G401 (cell line): Measurements from ENCODE around the gene MICAL2. TPM values are rescaled to one million over a fixed set of nuclear protein-coding genes. Genes with fewer than 3 reads are reported as not detected.

ENCODE experiments used
- DNase-seq: peaks from one replicate; pipeline ENCODE4 v3.0.0-alpha.2; 2015; ENCODE audit warnings: low spot score
- in situ Hi-C: cut with HindIII; loops from 2 replicates; pipeline ENCODE4 v1.10.0; 2016; ENCODE audit warnings: low sequenced_read_pairs, mixed read lengths
- total RNA-seq: library from RNA; depleted of rRNA; stranded (reverse); fragments of >200 nt; shearing (Covaris generic); gene quantifications from 2 replicates; pipeline ENCODE4 v1.2.3, GENCODE V29; 2014

The MICAL2 gene
- total RNA-seq, 1 experiment from 2014 or later: 21.1 TPM

DNA sequence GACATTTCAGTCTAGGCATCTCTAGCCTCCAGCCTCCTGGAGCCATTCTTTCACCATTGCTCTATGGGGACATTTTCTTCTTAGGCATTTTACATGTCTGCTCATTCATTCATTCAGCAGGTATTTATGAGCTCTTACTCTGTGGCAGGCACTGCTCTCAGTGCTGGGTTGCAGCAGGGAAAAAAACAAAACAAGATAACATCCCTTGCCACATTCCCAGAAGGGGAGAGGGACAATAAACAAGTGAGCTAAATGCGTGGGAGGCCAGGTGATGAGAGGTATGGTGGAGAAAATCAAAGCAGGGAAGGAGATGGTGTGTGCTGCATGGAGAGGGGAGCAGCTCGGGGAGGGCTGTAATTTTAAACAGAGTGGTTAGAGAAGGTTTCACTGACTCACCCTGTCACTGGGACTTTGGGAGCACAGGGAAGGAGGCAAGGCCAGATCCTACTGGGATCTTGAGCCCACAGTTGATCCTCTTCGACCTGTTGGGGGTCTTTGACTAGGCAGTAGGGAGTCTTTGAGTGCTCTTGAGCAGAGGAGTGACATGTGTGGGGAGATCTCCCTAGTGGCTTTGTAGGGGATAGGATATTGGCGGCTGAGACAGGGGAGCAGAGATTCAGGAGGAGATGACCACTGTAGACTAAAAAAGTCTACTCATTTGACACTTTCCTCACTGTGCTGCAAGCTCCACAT lies 17.0 kb downstream of the MICAL2 start:
- in situ Hi-C loops: no loop called here
- DNase-seq: no peak

GRCh38 chr11:12128301-12128751 lies 17.9 kb downstream of the MICAL2 start:
- in situ Hi-C loops: no loop called here
- no peak for DNase-seq

GRCh38 chr11:12129227-12129626 lies 18.8 kb downstream of the MICAL2 start:
- DNase-seq: no peak
- in situ Hi-C loops: no loop called here

DNA sequence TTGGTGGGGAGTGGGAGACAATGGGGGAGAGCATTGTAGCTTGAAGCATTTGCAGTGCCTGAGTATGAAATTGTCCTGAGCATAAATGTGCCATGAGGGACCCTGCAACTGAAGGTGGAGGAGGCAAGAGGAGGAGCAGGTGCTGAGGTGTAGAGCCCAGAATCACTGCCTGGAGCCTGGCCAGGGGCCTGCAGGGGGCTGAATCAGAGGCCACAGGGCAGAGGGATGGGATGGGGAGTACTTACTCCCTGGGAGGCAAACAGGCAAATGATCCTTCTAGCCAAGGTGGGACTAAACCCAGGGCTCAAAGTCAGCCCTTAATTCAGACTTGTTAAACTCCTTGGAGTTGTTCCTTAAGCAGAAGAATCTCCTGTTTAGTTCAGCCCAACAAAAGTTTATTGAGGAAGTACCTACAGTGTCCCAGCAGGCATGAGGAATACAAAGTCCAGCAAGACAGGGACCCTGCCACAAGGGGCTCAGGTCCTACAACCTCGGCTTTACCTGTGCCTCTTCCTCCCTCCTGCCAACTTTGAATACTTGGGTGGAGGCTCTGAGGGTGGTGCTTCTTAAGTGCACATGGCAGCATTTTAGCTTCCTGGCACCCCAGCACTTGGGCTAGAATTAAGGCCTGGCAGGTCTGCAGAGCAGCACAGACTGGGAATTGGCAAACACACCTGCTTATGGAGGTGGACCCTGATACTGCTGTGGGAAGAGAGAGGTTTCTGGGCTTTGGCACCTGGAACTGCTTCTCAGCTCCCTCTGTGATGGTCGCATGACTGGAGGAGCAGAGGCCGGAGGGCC lies 20.0 kb downstream of the MICAL2 start:
- no peak for DNase-seq
- in situ Hi-C loops: no loop called here

DNA sequence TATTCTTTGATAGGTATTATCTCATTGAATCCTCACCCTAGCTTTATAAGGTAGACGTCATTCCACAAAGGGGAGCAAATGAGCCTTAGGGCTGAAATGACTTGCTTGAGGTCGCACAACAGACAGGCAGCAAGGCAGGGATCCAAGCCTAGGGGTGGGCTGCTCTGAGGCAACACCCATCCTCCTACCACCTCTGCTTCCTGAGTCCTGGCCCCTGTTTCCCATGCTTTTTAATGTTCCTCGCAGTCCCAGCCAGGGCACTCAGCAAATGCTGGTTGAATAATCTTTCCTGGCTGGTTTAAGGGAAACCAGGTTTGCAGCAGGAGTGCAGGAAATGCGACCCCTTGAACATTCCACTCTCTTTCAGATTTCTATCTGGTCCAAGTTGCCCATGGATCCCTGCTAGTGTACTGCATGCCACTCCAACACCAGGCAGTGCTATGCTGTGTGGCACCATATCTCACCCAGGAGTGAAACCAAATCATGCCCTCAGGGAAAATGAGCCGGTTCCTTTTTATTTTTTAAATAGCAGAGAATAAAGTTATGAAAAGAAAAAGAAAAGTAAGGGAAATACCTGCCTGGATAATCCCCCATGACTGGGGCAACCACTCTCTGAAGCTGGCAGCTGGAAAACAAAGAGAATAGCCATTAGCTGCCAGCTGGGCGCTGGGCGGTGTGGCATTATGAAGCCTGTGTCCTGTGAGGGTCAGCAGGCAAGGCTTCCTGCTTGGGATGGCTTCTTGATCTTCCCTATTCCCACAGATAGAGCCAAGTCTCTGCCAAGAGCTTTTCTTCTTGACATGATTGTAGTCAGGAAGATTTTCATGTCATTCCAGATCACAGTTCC lies 21.8 kb downstream of the MICAL2 start:
- in situ Hi-C loops: no loop called here
- DNase-seq: no peak

- DNase-seq: no peak
- in situ Hi-C loops: no loop called here
Observed at GRCh38 chr11:12132790-12133145, 22.4 kb downstream of the MICAL2 start.

GRCh38 chr11:12133547-12134235 lies 23.3 kb downstream of the MICAL2 start:
- DNase-seq: no peak
- in situ Hi-C loops: no loop called here

- DNase-seq: no peak
- in situ Hi-C loops: no loop called here
Observed at GRCh38 chr11:12134236-12134585, 23.8 kb downstream of the MICAL2 start.

DNA sequence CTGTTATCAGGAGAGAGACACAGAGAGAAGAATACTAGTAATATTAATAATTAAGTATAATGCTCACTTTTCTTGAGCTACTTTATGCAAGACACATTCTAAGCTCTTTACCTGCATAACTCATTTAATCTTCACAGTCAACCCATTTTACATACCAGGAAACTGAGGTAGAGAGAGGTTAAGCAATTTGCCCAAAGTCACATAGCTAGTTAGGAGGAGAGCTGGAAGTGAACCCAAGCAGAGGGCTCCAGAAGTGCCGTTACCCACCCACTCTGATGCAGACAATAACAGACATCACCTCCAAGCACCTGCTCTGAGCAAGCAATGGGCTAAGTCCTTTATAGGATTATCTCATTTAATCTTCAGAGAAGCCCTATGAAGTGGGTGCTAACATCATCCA lies 24.8 kb downstream of the MICAL2 start:
- in situ Hi-C loops: no loop called here
- no peak for DNase-seq

GRCh38 chr11:12137005-12137690 lies 26.8 kb downstream of the MICAL2 start:
- DNase-seq: peak; percentile 77
- in situ Hi-C loops: no loop called here

GRCh38 chr11:12137938-12138731 lies 27.7 kb downstream of the MICAL2 start:
- DNase-seq: no peak

GRCh38 chr11:12139144-12139881 lies 28.9 kb downstream of the MICAL2 start:
- no peak for DNase-seq

More at GRCh38 chr11:12137938-12138731, 27.7 kb downstream of the MICAL2 start:
- in situ Hi-C loops: no loop called here

GRCh38 chr11:12140186-12140793 lies 29.9 kb downstream of the MICAL2 start:
- no peak for DNase-seq
- in situ Hi-C loops: no loop called here

More at GRCh38 chr11:12139144-12139881, 28.9 kb downstream of the MICAL2 start:
- in situ Hi-C loops: no loop called here

- in situ Hi-C loops: no loop called here
- no peak for DNase-seq
Observed at GRCh38 chr11:12141283-12141682, 30.9 kb downstream of the MICAL2 start.

DNA sequence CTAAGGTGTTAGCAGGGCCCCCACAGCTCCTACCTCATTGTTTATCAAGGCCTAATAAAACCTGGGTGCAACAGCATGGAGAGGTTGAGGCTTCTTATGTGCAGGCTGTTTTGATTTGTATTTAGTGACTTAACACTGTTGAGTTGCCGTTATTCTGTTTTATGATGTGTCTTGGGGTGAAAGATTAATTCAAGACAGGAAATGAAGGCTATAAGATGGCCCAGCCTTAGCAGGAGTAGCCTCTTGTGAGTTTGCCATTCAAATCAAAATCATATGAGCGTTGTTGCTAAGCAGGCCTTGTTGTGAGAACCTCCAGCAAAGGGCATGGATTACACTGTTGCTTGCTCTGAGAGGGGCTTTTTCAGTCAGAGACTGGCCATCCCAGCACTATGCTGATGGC lies 31.8 kb downstream of the MICAL2 start:
- DNase-seq: no peak
- in situ Hi-C loops: no loop called here

DNA sequence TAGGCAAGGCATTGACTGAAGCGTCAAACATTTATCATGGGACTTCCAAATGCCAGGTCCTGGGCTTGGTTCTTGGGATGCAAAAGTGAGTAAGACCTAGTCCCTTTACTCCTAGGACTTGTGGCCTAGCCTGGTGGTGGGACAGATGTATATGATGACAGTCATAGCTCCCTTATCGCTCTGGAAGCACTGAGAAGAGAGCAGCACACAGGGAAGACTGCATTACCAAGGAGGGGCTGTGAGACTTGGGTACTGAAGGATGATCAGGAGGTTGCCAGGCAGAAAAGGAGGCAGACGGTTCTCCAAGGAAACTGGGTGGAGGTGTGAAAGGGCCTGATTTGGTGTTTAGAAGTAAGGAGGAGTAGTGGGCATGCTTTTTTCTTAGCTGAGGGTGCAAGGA lies 32.5 kb downstream of the MICAL2 start:
- in situ Hi-C loops: no loop called here
- DNase-seq: no peak
